Activated CD8-positive, alpha-beta memory T cell treated with anti-CD3 and anti-CD28 coated beads for 24 hours (primary cell): ENCODE measurements around the gene ISG20L2.
A peak's percentile ranks its signal among the peaks of the same experiment; 100 is the strongest.

Experiments
- DNase-seq: peaks from one replicate; pipeline ENCODE4 v3.0.0-alpha.2; 2020

ISG20L2 gene

DNA sequence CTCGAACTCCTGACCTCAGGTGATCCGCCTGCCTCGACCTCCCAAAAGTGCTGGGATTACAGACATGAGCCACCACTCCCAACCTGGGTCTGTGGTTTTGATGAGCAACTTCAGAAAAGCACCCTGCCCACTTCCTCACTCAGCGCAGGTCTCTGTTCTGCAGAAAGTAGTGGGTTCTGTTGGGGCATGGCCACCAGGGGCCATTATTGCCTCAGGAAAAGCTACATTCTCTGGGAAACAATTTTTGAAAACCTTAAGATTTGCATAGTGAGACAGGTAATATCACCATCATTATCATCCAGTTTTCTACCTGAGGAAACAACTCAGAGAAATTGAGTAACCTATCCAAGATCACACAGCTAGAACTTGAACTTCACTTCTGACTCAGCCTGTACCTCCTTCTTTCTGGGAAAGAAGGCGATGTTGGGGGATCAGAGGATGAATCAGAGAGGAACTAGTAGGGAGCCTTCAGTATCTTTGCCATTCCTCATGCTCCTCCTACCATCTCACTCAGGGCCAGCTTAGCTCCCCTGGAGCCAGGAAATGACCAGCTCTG lies 44.3 kb downstream of the ISG20L2 start:
- DNase-seq: no peak

GRCh38 chr1:156682166-156682890 lies 46.2 kb downstream of the ISG20L2 start:
- DNase-seq: no peak

DNA sequence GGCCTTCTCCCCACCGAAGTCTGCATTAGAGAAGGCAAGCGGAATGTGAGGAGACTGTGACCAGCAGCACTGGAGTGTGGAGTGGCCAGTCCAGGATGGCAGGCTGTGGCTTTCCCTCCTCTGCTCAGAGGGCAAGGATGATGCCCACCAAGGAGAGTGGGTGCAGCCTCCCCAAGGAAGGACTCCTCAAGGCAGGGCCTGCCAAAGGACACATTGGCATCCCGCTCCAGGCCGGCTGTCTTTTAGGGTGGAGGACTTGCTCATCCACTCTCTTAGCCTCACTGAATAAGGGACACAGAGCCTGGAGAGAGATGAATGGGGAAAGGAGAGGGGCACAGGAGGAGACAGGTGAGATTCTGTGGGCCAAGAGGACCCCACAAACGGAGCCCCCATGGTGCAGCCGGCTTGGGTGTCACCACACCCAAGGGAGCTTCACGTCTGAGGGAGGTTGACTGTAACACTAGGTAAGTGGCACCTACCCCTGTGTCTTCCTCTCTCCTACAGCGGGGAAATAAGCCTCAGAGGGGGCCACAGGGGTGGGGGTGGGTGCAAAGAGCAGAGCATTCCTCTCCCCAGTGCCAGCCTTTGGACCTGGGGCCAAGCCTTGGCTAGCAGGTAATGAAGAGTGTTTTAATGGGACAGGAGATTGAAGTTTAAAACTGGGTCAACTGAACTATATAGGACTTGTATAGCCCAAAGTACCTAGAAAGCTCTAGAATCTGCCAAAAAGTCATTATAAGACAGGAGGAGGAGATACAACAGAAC lies 47.2 kb downstream of the ISG20L2 start:
- DNase-seq: no peak

GRCh38 chr1:156680056-156680455 lies 48.5 kb downstream of the ISG20L2 start:
- no peak for DNase-seq

- peak; percentile 74 for DNase-seq
These were observed 50.7 kb downstream of the ISG20L2 start for GRCh38 chr1:156677616-156678596.

DNA sequence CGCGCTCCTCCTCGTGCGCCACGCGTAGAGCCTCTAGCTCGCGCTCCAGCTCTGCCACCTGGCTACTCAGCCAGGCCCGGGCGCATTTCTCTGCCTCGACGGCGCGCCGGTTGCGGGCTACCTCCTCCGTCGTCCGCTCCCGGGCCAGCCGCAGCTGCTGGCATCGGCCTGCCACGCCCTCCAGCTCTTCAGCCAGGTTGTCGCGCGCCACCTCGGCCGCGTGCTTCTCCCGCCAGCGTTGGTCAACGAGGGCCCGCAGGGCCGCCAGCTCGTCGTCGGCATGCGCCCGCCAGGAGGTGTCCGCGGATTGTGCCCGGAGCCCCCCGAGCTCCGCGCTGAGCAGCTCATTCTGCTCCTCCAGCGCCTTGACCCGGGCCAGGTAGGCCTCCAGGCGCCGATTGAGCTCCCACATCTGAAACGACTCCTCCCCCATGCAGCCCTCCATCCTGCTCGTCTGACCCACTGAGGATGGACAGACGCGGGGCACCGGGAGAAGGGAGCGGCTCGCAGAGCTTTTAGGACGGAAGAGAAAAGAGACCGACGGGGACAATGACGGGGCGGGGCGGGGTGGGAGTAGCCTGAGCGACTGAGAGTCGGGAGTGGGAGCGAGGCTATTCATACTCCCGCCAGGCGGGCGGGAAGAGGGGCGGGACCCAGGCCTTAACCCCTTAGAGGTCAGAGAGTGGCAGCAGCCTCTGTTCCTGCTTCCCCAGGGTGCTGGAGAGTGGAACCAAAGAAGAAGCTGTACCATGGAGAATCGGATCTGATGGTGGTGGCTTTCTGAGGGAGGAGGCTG lies 51.5 kb downstream of the ISG20L2 start, which contains the start of gene NES:
TSS of gene NES (minus strand) at position 588 of the 796 bp plus-strand sequence. CDS start at position 445, 143 bp downstream.
- DNase-seq: no peak

- DNase-seq: no peak
These were observed 52.3 kb downstream of the ISG20L2 start for GRCh38 chr1:156676114-156676819.

GRCh38 chr1:156675210-156676113 lies 53.1 kb downstream of the ISG20L2 start:
- DNase-seq: no peak

GRCh38 chr1:156673387-156674121 lies 55.0 kb downstream of the ISG20L2 start:
- no peak for DNase-seq
